ENCODE data around the gene ENPP4. TPM values are rescaled to one million over a fixed set of nuclear protein-coding genes. Genes with fewer than 3 reads are reported as not detected.

The ENPP4 gene
- total and polyA plus RNA-seq, 2 of the 4 experiments (the other 2 are of a cell fraction): under 0.01 to 0.03 TPM

GRCh38 chr6:46134216-46134615, 4.4 kb downstream of the ENPP4 start:
- intact Hi-C loops (cut with micrococcal nuclease): no loop called here
- H2BK15ac ChIP-seq (ENCODE audit: low read depth, low read length): no peak overlapping the region

More at GRCh38 chr6:46134216-46134615, 4.4 kb downstream of the ENPP4 start:
- no peaks in the 10 kb centered on the region for H3K9me3 ChIP-seq (ENCODE audit: control insufficient read depth, insufficient read depth, low read length)
- no peak overlapping the region; the same call in 1 of the 2 replicates for H3K23ac ChIP-seq (ENCODE audit: low read depth, low read length)
- no peak overlapping the region for H3K14ac ChIP-seq (replicated peaks; ENCODE audit: low read depth, low read length)
- no peak overlapping the region for H3K4me2 ChIP-seq (ENCODE audit: low read depth, low read length)
- no peak overlapping the region for H3K56ac ChIP-seq (ENCODE audit: extremely low read depth, insufficient read depth, low read length)
- H3K9me1 ChIP-seq (ENCODE audit: insufficient read depth, low read length): no peaks in the 10 kb centered on the region
- no peak overlapping the region for H4K5ac ChIP-seq (ENCODE audit: low read depth, low read length)
- H3K27ac ChIP-seq (ENCODE audit: insufficient read depth, low read length): no peak overlapping the region
- no peak overlapping the region for H2AK5ac ChIP-seq (ENCODE audit: low read depth, low read length)
- ATAC-seq (ENCODE audit: low read depth) (no peak), DNase-seq (no peak)
- no peak overlapping the region for H2AK9ac ChIP-seq (replicated peaks; ENCODE audit: low read depth, low read length, poor library complexity)
- ChIA-PET POLR2A (ENCODE audit: unreplicated experiment) (no interaction called here), CTCF (no interaction called here)
- no peak overlapping the region for H2AFZ ChIP-seq (replicated peaks; ENCODE audit: low read length, poor library complexity)
- H3K18ac ChIP-seq (ENCODE audit: low read depth, low read length): no peak overlapping the region
- dilution Hi-C loops (cut with HindIII; ENCODE audit: low sequenced_read_pairs, unreplicated experiment): no loop called here
- H2BK20ac ChIP-seq (ENCODE audit: low read depth, low read length): no peak overlapping the region
- BruUV-seq (replicated peaks): no TSS peak
- H3K4me1 ChIP-seq (ENCODE audit: control insufficient read depth, insufficient read depth, low read length): no peaks in the 10 kb centered on the region
- no peak overlapping the region for H2BK120ac ChIP-seq (ENCODE audit: low read depth, low read length)
- H3K4me3 ChIP-seq (ENCODE audit: insufficient read depth, low read depth, low read length): no peak overlapping the region
- no peak for TF ChIP-seq CHD1 (IDR thresholded peaks at IDR 0.05; ENCODE audit: low read depth, low read length)
- TF ChIP-seq, protein P1, sequence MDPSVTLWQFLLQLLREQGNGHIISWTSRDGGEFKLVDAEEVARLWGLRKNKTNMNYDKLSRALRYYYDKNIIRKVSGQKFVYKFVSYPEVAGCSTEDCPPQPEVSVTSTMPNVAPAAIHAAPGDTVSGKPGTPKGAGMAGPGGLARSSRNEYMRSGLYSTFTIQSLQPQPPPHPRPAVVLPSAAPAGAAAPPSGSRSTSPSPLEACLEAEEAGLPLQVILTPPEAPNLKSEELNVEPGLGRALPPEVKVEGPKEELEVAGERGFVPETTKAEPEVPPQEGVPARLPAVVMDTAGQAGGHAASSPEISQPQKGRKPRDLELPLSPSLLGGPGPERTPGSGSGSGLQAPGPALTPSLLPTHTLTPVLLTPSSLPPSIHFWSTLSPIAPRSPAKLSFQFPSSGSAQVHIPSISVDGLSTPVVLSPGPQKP (IDR thresholded peaks at IDR 0.05; ENCODE audit: borderline replicate concordance, low read depth, low read length): no peak
- TF ChIP-seq SMC3 (IDR thresholded peaks at IDR 0.05; ENCODE audit: low read depth, low read length): no peak
- no peak for TF ChIP-seq RCOR1 (IDR thresholded peaks at IDR 0.05; ENCODE audit: insufficient replicate concordance, low read length)
- TF ChIP-seq POLR2A (IDR thresholded peaks at IDR 0.05; ENCODE audit: low read depth, low read length): no peak
- no peak for TF ChIP-seq RFX5 (IDR thresholded peaks at IDR 0.05; ENCODE audit: low read depth, low read length)
- no peak overlapping the region for H4K8ac ChIP-seq (ENCODE audit: low read depth in 2 of 2, low read length in 2 of 2)
- no peaks in the 10 kb centered on the region for H3K79me1 ChIP-seq (ENCODE audit: low read depth in 1 of 2, low read length in 2 of 2)
- in situ Hi-C loops (cut with MboI; ENCODE audit: low sequenced_read_pairs): no loop called here
- WGBS, 2 experiments (ENCODE audit: extremely low coverage in 2 of 2, insufficient read length in 1 of 2): 60% methylated on average over 1 of the region's 2 CpGs; no CpG with 5 or more reads in 1 of the 2 experiments
- H3K4ac ChIP-seq (ENCODE audit: low read depth, low read length): no peak overlapping the region
- no peak overlapping the region for H2BK5ac ChIP-seq (ENCODE audit: low read depth, low read length, poor library complexity, severe bottlenecking)
- H3K36me3 ChIP-seq (ENCODE audit: control insufficient read depth, insufficient read depth, low read length): no peaks in the 10 kb centered on the region
- H3K27me3 ChIP-seq (ENCODE audit: control insufficient read depth, insufficient read depth, low read length): peaks cover 5% of the 10 kb centered on the region
- no peak overlapping the region for H3K9ac ChIP-seq (ENCODE audit: low read depth, low read length)
- no peaks in the 10 kb centered on the region for H4K20me1 ChIP-seq (ENCODE audit: insufficient read depth, low read length)
- H4K91ac ChIP-seq (ENCODE audit: insufficient read depth, low read depth, low read length): no peak overlapping the region

Measured in IMR-90 (cell line).